Measurements from ENCODE around the gene CYP2B6.

CYP2B6 gene

DNA sequence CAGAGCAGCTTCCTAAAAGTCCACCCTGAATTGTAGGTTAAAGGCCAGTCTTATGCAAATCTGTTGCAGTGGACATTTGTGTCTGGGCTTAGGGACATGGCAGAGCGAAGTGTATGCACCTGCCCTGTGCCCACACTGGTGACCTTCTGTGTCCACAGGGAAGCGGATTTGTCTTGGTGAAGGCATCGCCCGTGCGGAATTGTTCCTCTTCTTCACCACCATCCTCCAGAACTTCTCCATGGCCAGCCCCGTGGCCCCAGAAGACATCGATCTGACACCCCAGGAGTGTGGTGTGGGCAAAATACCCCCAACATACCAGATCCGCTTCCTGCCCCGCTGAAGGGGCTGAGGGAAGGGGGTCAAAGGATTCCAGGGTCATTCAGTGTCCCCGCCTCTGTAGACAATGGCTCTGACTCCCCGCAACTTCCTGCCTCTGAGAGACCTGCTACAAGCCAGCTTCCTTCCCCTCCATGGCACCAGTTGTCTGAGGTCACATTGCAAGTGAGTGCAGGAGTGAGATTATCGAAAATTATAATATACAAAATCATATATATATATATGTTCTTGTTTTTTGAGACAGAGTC, 25.5 kb downstream of the CYP2B6 start:
- no peak overlapping the region for H3K4me3 ChIP-seq (ENCODE audit: low read length)
- TF ChIP-seq, protein P1, sequence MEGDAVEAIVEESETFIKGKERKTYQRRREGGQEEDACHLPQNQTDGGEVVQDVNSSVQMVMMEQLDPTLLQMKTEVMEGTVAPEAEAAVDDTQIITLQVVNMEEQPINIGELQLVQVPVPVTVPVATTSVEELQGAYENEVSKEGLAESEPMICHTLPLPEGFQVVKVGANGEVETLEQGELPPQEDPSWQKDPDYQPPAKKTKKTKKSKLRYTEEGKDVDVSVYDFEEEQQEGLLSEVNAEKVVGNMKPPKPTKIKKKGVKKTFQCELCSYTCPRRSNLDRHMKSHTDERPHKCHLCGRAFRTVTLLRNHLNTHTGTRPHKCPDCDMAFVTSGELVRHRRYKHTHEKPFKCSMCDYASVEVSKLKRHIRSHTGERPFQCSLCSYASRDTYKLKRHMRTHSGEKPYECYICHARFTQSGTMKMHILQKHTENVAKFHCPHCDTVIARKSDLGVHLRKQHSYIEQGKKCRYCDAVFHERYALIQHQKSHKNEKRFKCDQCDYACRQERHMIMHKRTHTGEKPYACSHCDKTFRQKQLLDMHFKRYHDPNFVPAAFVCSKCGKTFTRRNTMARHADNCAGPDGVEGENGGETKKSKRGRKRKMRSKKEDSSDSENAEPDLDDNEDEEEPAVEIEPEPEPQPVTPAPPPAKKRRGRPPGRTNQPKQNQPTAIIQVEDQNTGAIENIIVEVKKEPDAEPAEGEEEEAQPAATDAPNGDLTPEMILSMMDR (conservative IDR thresholded peaks at IDR 0.05; ENCODE audit: low read length), result no peak
- no peak for DNase-seq (ENCODE audit: low read depth)

DNA sequence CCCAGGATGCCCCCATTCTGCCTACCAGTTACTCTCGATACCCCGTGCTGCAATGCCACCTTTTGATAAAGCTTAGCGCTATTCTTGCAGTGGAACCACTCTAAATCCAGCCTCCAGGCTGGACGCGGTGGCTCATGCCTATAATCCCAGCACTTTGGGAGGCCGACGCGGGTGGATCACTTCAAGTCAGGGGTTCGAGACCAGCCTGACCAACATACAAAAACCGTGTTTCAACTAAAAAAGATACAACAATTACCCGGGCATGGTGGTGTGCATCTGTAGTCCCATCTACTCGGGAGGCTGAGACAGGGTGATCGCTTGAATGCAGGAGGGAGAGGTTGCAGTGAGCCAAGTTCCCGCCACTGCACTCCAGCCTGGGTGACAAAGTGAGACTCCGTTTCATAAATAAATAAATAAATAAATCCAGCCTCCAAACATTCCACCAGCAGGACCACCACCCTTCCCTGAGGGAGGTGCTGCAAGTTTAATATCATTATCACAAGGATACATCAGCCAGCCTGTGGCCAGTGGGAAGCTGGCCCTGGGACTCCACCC, 27.7 kb downstream of the CYP2B6 start:
- TF ChIP-seq, protein P1 (conservative IDR thresholded peaks at IDR 0.05; ENCODE audit: low read length), result no peak
- no peak for DNase-seq (ENCODE audit: low read depth)
- no peak overlapping the region for H3K4me3 ChIP-seq (ENCODE audit: low read length)

DNA sequence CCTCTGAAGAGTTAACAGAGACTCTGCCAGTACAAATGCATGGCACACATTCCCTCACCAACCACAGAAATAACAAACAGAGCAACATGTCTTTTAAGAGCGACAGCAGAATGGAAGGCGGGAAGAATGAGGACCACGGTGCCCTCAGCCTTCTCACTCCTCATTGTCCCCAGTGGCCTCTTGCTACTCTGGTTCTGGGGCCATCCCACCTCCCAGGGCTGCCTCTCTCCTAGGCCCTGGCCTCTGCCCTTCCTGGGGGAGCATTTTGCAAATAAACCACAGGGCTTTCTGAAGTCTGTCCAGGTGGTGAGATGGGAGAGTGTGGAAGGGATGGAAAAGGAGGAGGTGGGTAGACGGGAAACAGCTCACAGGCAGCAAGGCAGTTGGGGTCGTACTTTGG, 28.3 kb downstream of the CYP2B6 start:
- H3K4me3 ChIP-seq (ENCODE audit: low read length), result no peak overlapping the region
- TF ChIP-seq, protein P1 (conservative IDR thresholded peaks at IDR 0.05; ENCODE audit: low read length), result no peak
- no peak for DNase-seq (ENCODE audit: low read depth)

DNA sequence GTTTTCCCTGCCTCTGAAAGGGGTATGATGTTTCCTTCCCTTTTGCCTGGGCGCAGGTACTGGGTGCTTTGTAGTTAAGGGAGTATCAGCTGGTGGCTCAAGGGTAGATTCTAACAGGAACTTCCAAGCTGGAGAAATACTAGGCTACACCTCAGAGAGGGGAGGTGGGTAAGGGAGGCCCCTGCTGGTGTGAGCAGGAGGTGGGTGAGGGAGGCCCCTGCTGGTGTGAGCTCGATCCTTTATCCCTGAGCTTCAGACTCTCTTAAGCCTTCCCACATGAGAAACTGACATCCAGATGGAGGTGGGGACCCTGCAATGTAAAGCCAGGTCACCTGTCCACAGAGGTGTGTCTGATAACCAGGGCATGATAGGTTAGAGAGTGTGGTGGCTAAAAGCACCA, 32.1 kb downstream of the CYP2B6 start:
- H3K4me3 ChIP-seq (ENCODE audit: low read length), result no peak overlapping the region
- TF ChIP-seq, protein P1 (conservative IDR thresholded peaks at IDR 0.05; ENCODE audit: low read length), result no peak
- DNase-seq (ENCODE audit: low read depth), result no peak

DNA sequence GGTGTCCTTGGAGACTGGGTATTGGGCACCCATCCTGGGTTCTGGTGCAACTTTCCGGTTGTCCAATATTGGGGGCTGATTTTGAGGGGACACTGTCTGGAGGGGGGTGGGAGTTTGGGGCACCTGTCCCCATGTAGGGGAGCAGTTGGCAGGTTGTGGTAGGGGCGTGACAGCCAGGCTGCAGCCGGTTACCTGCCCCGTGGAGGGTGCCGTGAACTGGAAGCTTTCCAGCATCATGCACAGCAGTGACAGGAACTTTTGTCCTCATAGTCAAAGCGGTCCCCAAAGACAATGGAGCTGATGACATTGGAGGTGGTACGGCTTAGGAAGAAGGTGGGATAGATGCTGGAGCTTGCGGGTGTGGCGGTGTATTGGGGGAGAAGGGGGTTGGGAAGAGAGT, 34.3 kb downstream of the CYP2B6 start:
- H3K4me3 ChIP-seq (ENCODE audit: low read length), result no peak overlapping the region
- TF ChIP-seq, protein P1 (conservative IDR thresholded peaks at IDR 0.05; ENCODE audit: low read length), result no peak
- no peak for DNase-seq (ENCODE audit: low read depth)

DNA sequence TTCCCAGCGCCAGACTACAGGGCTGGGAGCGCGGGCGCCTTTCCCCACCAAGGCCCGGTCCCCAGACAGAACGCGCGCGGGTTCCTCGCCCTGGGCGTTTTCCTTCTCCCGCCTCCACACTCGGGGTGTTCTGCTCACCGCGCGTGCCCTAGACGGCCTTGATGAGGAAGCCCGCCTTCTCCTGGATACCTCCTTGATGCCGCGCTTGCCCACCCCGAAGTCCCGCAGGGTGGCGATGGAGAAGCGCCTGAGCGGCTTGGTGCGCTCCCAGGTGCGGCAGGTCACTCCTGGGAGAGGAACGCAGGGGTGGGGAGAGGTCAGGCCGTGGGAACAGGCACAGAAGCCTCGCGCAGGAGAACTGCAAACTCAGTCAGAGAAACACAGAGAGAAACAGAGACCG, 34.8 kb downstream of the CYP2B6 start:
- TF ChIP-seq, protein P1 (conservative IDR thresholded peaks at IDR 0.05; ENCODE audit: low read length), result no peak
- no peak overlapping the region for H3K4me3 ChIP-seq (ENCODE audit: low read length)
- DNase-seq (ENCODE audit: low read depth), result no peak

DNA sequence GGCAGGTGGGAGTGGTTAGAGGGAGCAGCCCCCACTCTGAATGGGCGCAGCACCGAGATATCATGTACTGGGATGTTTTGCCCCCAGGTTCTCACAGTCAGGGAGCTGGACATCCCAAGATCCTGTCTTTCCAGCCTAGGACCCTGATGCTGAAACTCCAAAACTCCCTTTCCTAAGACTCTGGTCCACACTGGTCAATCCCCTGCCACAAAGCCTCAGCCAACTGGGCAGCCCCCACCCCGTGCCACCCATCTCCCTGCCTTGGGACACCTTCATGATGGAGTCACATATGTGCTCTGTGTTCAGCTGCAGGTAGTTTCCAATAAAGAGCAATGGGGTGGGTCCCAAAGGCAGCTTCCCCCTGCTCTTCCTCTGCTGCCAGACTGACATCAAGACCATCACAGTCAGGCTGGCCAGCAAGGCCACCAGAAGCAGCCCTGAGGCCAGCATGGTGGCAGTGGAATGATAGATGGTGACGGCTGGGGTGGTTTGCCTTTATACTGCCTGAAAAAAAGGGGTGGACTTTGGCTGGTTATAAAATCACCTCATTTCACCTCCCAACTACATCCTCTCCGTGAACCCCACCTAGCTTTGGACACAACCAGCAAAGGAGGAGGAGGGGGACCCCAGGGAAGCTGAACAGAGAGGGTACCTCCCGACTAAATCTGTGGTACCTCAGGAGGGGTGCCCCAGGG, 36.3 kb downstream of the CYP2B6 start:
- DNase-seq (ENCODE audit: low read depth), result no peak
- TF ChIP-seq, protein P1 (conservative IDR thresholded peaks at IDR 0.05; ENCODE audit: low read length), result no peak
- H3K4me3 ChIP-seq (ENCODE audit: low read length), result no peak overlapping the region
